ENCODE results near the gene APOM. TPM values are rescaled to one million over a fixed set of nuclear protein-coding genes. Genes with fewer than 3 reads are reported as not detected.
A peak's percentile ranks its signal among the peaks of the same experiment; 100 is the strongest.

Gene APOM
- total RNA-seq (100 to 1,000 TPM in 1 of 2 donors, 10 to 100 TPM in 1; 89.8 to 164 TPM), polyA plus RNA-seq (100 to 1,000 TPM; 182 to 587 TPM)

- Histone ChIP-seq H3K36me3 (ENCODE audit: control insufficient read depth in 4 of 4, insufficient read depth in 3 of 4, low read depth in 1 of 4, low read length in 3 of 4) (peaks cover 0 to 6% (median 3%) of the 10 kb centered on the region in 4 donors), H3K4me1 (ENCODE audit: control insufficient read depth in 4 of 4, insufficient read depth in 4 of 4, low read length in 3 of 4) (peaks cover 14 to 85% (median 68%) of the 10 kb centered on the region in 4 donors), H3K4me3 (ENCODE audit: low read depth in 1 of 3, low read length in 3 of 3) (peak within 1 kb of the TSS; percentile 45 to 66 (median 63)), H3K9ac (ENCODE audit: low read depth in 1 of 2, low read length in 2 of 2) (peak within 1 kb of the TSS; percentile 34 to 75), H3K27me3 (ENCODE audit: control insufficient read depth in 4 of 4, insufficient read depth in 4 of 4, low read length in 3 of 4) (no peaks in the 10 kb centered on the region), H3K9me3 (ENCODE audit: control insufficient read depth in 4 of 4, low read length in 3 of 4) (no peaks in the 10 kb centered on the region), H3K27ac (ENCODE audit: low read depth in 1 of 2, low read length in 2 of 2) (peak within 1 kb of the TSS; percentile 80 to 86)
- DNase-seq (ENCODE audit: low spot score) = no peak
- 35% methylated on average over 8 of the region's 8 CpGs for WGBS
- TF ChIP-seq YY1 (IDR thresholded peaks at IDR 0.05) (peak; percentile 33), SP1 (IDR thresholded peaks at IDR 0.05) (peak; percentile 86), RAD21 (IDR thresholded peaks at IDR 0.05) (peak; percentile 19 to 57), GABPA (IDR thresholded peaks at IDR 0.05 in 1 of 2, conservative IDR thresholded peaks at IDR 0.05 in 1 of 2) (peak; percentile 64 to 89), CTCF (IDR thresholded peaks at IDR 0.05; ENCODE audit: low read depth, low read length, missing input control) (no peak), HNF4G (IDR thresholded peaks at IDR 0.05) (peak; percentile 80), JUND (IDR thresholded peaks at IDR 0.05) (peak; percentile 57 to 58), REST (IDR thresholded peaks at IDR 0.05) (peak; percentile 88), MAX (IDR thresholded peaks at IDR 0.05) (peak; percentile 59), FOXA1 (IDR thresholded peaks at IDR 0.05) (no peak), RXRA (IDR thresholded peaks at IDR 0.05) (peak; percentile 84 to 86), FOXA2 (IDR thresholded peaks at IDR 0.05) (peak; percentile 70), NR2F2 (IDR thresholded peaks at IDR 0.05) (peak; percentile 82), HNF4A (conservative IDR thresholded peaks at IDR 0.05) (peak; percentile 83 to 85), TAF1 (conservative IDR thresholded peaks at IDR 0.05) (peak; percentile 98), EGR1 (IDR thresholded peaks at IDR 0.05; ENCODE audit: low read depth in 2 of 2) (peak; percentile 39 to 52)
- TF ChIP-seq, protein P1, sequence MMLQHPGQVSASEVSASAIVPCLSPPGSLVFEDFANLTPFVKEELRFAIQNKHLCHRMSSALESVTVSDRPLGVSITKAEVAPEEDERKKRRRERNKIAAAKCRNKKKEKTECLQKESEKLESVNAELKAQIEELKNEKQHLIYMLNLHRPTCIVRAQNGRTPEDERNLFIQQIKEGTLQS (IDR thresholded peaks at IDR 0.05) = no peak
- TF ChIP-seq, protein P2, sequence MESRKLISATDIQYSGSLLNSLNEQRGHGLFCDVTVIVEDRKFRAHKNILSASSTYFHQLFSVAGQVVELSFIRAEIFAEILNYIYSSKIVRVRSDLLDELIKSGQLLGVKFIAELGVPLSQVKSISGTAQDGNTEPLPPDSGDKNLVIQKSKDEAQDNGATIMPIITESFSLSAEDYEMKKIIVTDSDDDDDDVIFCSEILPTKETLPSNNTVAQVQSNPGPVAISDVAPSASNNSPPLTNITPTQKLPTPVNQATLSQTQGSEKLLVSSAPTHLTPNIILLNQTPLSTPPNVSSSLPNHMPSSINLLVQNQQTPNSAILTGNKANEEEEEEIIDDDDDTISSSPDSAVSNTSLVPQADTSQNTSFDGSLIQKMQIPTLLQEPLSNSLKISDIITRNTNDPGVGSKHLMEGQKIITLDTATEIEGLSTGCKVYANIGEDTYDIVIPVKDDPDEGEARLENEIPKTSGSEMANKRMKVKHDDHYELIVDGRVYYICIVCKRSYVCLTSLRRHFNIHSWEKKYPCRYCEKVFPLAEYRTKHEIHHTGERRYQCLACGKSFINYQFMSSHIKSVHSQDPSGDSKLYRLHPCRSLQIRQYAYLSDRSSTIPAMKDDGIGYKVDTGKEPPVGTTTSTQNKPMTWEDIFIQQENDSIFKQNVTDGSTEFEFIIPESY (IDR thresholded peaks at IDR 0.05) = peak; percentile 59
Observed at GRCh38 chr6:31655349-31656237, at the start of gene APOM. Gene APOM (plus strand): TSS chr6:31655894. CDS start chr6:31655967, 73 bp downstream.

Measured in liver (tissue), 9 donors.